Measurements from ENCODE around the gene APCDD1L.

The APCDD1L gene

GRCh38 chr20:58515233-58516212 is at the start of gene APCDD1L:
APCDD1L (minus strand) TSS chr20:58515399; CDS start chr20:58514707, 692 bp downstream.
- no peak for DNase-seq (ENCODE audit: low read depth)

- no peak for DNase-seq (ENCODE audit: low read depth)
Observed at GRCh38 chr20:58559368-58559729, 44.1 kb upstream of the APCDD1L start.

GRCh38 chr20:58558486-58559367 is 43.5 kb upstream of the APCDD1L start:
- DNase-seq (ENCODE audit: low read depth) = no peak

GRCh38 chr20:58557733-58558342 is 42.6 kb upstream of the APCDD1L start:
- DNase-seq (ENCODE audit: low read depth) = no peak

- no peak for DNase-seq (ENCODE audit: low read depth)
Observed at GRCh38 chr20:58556961-58557360, 41.8 kb upstream of the APCDD1L start.

- no peak for DNase-seq (ENCODE audit: low read depth)
Observed at GRCh38 chr20:58555078-58555765, 40.0 kb upstream of the APCDD1L start.

GRCh38 chr20:58554541-58554940 is 39.3 kb upstream of the APCDD1L start:
- no peak for DNase-seq (ENCODE audit: low read depth)

GRCh38 chr20:58553841-58554240 is 38.6 kb upstream of the APCDD1L start:
- no peak for DNase-seq (ENCODE audit: low read depth)

- no peak for DNase-seq (ENCODE audit: low read depth)
Observed at GRCh38 chr20:58553166-58553696, 38.0 kb upstream of the APCDD1L start.

- no peak for DNase-seq (ENCODE audit: low read depth)
Observed at GRCh38 chr20:58552366-58552934, 37.3 kb upstream of the APCDD1L start.

GRCh38 chr20:58551631-58552030 is 36.4 kb upstream of the APCDD1L start:
- DNase-seq (ENCODE audit: low read depth) = no peak

GRCh38 chr20:58550275-58551059 is 35.3 kb upstream of the APCDD1L start:
- DNase-seq (ENCODE audit: low read depth) = no peak

GRCh38 chr20:58549231-58550209 is 34.3 kb upstream of the APCDD1L start:
- no peak for DNase-seq (ENCODE audit: low read depth)

GRCh38 chr20:58547623-58548475 is 32.6 kb upstream of the APCDD1L start:
- no peak for DNase-seq (ENCODE audit: low read depth)

- DNase-seq (ENCODE audit: low read depth) = no peak
Observed at GRCh38 chr20:58546756-58547622, 31.8 kb upstream of the APCDD1L start.

GRCh38 chr20:58546416-58546711 is 31.2 kb upstream of the APCDD1L start:
- no peak for DNase-seq (ENCODE audit: low read depth)
